ENCODE data around the gene MYH13.
"Not testable (repeated sequence)": the region's sequence is repeated elsewhere in the genome, so short reads cannot be mapped to it uniquely, and the experiment has no call there.

MYH13 gene

GRCh38 chr17:10306585-10306984 is 66.2 kb downstream of the MYH13 start:
- in situ Hi-C loops (cut with MboI; ENCODE audit: low sequenced_read_pairs): loop anchor here (25.0 kb wide), 1 partner anchor 306 kb away; no protein-coding TSS in a partner anchor

DNA sequence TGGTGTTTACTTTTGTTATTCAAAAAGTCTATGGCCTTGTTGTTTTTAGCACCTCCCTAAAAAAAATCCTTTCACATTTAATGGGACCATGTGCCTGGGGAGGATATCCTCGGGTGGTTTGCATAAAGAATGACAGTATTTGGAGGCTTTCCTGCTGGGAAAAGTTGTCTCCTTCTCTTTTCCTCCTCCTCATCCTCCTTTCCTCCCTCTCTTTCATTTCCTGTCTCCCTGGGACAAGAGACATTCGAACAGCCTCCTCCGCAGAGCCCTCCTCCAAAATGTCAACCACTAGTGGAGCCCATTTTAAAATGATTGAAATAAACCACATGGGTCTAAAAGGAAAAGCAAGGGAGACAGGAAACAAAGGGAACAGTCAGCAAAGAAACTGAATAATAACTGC is 67.4 kb downstream of the MYH13 start:
- in situ Hi-C loops (cut with MboI; ENCODE audit: low sequenced_read_pairs): loop anchor here (25.0 kb wide), 1 partner anchor 307 kb away; no protein-coding TSS in a partner anchor

GRCh38 chr17:10304758-10305300 is 68.0 kb downstream of the MYH13 start:
- in situ Hi-C loops (cut with MboI; ENCODE audit: low sequenced_read_pairs): loop anchor here (25.0 kb wide), 1 partner anchor 307 kb away; no protein-coding TSS in a partner anchor

- in situ Hi-C loops (cut with MboI; ENCODE audit: low sequenced_read_pairs): no loop called here
These were observed 75.1 kb downstream of the MYH13 start for GRCh38 chr17:10297691-10298090.

DNA sequence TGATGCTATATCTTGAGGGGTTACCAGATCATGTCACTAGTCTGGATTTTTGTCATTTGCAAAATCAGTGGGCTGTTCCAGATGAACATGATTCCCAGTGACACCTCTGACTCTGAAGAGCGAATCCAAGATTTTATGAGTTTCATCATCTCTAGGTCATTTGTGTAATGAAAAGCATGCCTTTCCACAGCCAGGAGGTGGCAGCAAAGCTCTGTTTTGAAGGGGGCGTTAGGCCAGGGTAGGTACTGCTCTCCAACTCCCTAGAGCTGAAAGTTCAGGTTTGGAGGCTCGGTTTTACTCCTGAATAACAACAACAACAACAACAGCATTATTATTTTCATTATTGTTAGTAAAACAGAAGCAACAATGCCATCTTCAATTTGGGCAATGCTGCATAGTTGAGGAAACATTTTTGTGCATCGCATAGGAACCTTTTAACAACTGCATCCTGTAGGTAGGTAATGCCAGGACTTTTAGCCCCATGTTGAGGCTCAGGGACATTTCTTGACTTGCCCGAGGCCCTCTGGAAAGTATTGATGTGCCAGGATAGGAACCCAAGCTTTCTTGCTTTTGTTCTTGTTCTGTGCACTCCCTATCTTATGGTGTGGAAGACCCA is 77.0 kb downstream of the MYH13 start:
- in situ Hi-C loops (cut with MboI; ENCODE audit: low sequenced_read_pairs): no loop called here

DNA sequence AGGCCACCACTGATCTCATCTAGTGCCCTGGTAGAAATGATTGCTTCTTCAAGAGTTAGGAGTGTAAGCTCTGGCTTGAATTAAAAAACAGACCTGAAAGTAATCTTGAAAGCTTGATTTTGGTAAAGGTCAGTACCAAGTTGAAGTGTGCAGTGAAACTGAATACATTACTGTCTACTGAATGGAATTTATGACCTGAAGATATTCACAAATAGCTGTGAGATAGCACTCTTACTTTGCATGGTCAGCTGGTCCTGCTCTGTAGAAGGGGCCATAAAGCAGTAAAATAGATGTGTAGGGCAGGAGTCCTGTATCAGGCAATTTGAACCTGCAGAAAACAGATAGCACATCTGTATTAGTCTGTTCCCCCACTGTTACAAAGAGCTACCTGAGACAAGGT is 78.6 kb downstream of the MYH13 start:
- in situ Hi-C loops (cut with MboI; ENCODE audit: low sequenced_read_pairs): no loop called here

GRCh38 chr17:10292057-10292937 is 80.5 kb downstream of the MYH13 start:
- in situ Hi-C loops (cut with MboI; ENCODE audit: low sequenced_read_pairs): no loop called here

- in situ Hi-C loops (cut with MboI; ENCODE audit: low sequenced_read_pairs): not testable (repeated sequence)
These were observed 81.2 kb downstream of the MYH13 start for GRCh38 chr17:10291576-10291975.

DNA sequence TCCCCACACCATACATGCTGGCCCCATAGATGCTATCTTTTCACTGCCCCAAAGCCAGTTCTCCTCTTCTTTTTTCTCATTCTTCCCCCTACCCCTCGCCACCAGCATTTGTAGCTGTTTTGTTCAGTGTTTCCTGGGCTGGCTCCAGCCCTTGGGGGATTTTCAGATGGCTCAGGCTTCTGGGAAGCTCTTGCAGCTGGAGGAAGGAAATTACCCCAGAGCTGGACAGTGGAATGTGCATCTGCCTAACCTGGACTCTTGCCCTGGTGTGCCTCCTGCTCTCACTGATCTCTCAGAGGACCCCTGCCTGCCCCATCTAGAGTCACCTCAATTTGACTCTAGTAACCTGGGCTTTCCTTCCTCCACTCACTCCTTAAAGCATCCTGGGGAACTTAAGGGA is 82.8 kb downstream of the MYH13 start:
- in situ Hi-C loops (cut with MboI; ENCODE audit: low sequenced_read_pairs): no loop called here

DNA sequence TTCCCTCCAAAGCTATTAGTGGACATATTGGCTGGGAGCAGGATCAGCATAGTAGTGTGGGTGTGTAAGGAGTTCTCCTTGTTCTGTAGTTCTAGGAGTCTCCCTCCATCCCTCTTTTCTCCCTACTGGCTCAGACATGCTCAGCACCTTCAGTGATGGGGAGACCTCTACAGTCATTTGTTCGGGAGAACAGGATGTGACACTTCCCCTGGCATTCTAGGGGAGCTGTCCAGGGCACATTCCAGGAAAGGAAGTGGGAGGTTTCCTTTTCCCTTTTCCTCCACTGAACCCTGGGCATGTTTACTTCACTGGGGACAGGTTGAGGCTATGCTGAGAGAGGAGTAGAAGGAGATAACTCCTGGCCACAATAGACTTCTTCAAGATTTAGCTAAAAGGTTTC is 86.5 kb downstream of the MYH13 start:
- in situ Hi-C loops (cut with MboI; ENCODE audit: low sequenced_read_pairs): no loop called here

DNA sequence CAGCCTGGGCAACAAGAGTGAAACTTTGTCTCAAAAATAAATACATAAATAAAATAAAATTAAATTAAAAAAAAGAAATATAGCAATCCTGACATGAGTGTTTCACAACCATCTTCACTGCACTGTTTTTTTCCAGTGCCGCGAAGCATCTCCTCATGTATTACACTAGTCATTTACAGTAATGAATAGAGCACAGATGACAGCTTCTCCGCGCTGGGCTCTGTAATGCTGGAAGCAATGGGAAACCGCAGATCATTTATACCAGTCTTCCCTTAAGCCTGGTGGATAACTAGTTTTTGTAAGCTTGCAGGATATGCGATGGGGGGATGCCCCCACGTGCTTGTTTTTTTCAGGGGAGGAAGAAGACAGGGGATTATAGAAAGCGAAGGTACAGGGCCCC is 86.9 kb downstream of the MYH13 start:
- in situ Hi-C loops (cut with MboI; ENCODE audit: low sequenced_read_pairs): no loop called here

DNA sequence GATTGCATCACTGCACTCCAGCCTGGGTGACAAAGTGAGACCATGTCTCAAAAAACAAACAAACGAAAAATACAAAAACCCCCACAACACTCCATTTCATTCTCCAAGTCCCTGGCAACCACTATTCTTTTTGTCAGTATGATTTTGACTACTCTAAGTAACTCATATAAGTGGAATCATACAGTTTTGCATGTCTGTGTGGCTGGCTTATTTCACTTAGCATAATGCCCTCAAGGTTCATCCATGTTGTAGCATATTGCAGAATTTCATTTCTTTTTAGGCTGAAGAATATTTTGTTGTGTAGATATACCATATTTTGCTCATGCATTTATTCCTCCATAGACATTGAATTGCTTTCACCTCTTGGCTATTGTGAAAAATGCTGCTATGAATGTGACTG is 92.7 kb downstream of the MYH13 start:
- in situ Hi-C loops (cut with MboI; ENCODE audit: low sequenced_read_pairs): no loop called here

- in situ Hi-C loops (cut with MboI; ENCODE audit: low sequenced_read_pairs): no loop called here
These were observed 94.6 kb downstream of the MYH13 start for GRCh38 chr17:10278218-10278617.

- in situ Hi-C loops (cut with MboI; ENCODE audit: low sequenced_read_pairs): no loop called here
These were observed 96.4 kb downstream of the MYH13 start for GRCh38 chr17:10276436-10276835.

DNA sequence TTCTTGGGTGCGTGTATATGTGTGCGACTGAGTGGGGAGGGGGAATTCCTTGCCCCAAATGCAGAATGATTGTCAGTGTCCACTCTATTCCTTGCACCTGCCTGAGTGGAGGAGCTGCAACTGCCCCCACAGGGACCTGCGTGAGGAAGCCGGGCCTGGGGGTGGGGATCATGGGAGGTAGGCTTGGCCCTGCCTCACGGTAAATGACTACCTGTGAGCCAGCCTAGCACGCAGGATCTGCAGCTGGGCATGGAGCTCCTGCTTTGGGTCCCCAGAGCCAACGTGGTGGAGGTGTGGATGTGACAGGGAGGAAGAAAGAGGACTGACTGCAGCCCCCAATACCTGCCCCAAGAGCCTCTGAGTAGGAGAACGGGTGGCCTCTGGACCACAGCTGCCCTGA is 97.4 kb downstream of the MYH13 start:
- in situ Hi-C loops (cut with MboI; ENCODE audit: low sequenced_read_pairs): no loop called here

GRCh38 chr17:10271106-10271562 is 101.7 kb downstream of the MYH13 start:
- in situ Hi-C loops (cut with MboI; ENCODE audit: low sequenced_read_pairs): no loop called here

- in situ Hi-C loops (cut with MboI; ENCODE audit: low sequenced_read_pairs): no loop called here
These were observed 102.5 kb downstream of the MYH13 start for GRCh38 chr17:10270258-10270657.

DNA sequence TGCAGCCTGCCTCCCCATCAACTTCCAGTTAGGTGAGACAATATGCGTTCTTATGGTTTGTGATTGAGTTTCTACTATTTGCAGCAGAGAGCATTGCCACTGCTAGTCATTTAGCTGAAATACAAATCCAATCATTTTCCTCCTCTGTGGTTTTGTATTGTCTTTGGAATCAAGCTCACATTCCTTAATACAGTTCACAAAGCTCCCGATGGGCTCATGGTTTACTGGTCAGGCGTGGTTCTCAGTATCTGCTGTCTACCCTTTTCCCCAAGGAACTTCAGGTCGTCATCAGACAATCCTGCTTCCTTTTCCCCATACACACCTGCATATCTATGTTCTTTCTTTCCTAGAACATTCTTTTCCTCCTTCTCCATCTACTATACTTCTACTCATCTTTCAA is 104.8 kb downstream of the MYH13 start:
- in situ Hi-C loops (cut with MboI; ENCODE audit: low sequenced_read_pairs): no loop called here

- in situ Hi-C loops (cut with MboI; ENCODE audit: low sequenced_read_pairs): no loop called here
These were observed 106.4 kb downstream of the MYH13 start for GRCh38 chr17:10266296-10266876.

DNA sequence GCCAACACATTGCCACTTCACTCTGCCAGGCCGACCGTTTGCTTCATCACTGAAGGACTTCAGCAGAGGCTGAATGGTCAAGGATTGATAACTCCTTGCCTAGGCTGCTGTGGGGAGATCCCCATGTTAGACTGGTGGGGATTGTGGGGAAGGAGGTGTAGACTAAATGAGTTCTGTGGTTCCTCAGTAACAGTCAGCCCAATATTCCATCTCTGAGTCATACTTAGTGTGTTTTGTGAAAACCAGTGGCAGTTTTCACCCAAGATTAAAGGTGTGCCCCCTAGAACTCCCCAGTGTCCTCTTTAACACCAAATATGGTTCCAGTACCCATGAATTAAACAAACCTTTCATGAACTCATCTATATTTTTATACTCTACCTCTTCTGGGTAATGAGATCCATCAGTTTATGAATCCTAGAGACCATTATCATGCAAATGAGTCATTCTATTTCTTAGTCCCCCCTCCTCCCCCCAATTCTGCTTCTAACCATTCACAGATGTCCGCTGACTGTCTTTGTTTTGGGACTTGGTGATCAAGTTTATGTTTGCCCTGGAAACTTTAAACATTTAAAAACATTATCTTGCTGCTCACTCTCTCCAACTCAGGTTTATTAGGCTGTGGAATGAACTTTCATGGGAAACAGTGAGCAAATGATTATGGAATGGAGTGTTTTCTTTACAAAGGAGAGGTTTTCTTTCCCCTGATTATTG is 107.6 kb downstream of the MYH13 start:
- in situ Hi-C loops (cut with MboI; ENCODE audit: low sequenced_read_pairs): no loop called here

DNA sequence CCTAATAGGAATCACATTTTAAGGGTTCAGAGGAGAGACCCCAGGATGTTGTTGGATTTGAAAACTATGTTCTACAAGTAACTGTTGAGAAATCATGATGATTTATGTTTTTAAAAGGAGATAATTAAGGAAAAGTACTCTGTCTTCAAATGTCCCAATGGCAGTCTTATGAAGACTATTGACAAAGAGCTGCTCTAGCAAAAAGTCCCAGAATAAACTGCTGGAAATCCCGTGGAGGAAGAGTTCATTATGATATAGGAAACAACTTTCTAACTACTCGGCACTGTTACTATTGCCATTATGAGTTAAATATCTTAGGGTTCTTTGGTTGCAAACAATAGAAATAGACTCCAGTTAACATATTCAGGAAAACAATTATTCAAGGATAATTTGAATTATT is 108.8 kb downstream of the MYH13 start:
- in situ Hi-C loops (cut with MboI; ENCODE audit: low sequenced_read_pairs): no loop called here

Data from HL-60/S4 treated with retinoic acid at 250 ng/mL for 4 days and 3 days (cell line).